Left colon (tissue), 2 donors: ENCODE data around the gene ATP8A2. TPM values are rescaled to one million over a fixed set of nuclear protein-coding genes. Genes with fewer than 3 reads are reported as not detected.

ENCODE experiments used
- ATAC-seq: fragments of 200-7000 bp; cut with Tn5 transposase; one replicate; pipeline ENCODE4 v1.9.1; 2020; ENCODE audit warnings: mild to moderate bottlenecking, moderate library complexity
- DNase-seq, 2 donors: peaks; one replicate each; pipeline ENCODE4 v3.0.0-alpha.2; 2020
- intact Hi-C, 2 donors: fragments of 100-400 bp; cut with DNase I in 1 of 2; cut with micrococcal nuclease in 1 of 2; formaldehyde crosslinking; loops; one replicate each; pipeline versions ENCODE4 v1.11.2 to v1.14.0; 2022; cut with DNase I, micrococcal nuclease
- total RNA-seq, 2 donors: library from RNA; stranded (reverse); fragmentation: NEBNext Ultra II Directional; extraction: Animal tissue kit (Norgen Biotek cat#: 25700); gene quantifications; one replicate each; pipeline ENCODE4 v1.2.1, GENCODE V29; 2021
- donor health status: DM: no; HTN: no; CAD: no.
- donor health status: DM: yes; HTN: yes; CAD: no.

Gene ATP8A2
- total RNA-seq, 2 donors from 2014 or later: 0.42 to 0.49 TPM

DNA sequence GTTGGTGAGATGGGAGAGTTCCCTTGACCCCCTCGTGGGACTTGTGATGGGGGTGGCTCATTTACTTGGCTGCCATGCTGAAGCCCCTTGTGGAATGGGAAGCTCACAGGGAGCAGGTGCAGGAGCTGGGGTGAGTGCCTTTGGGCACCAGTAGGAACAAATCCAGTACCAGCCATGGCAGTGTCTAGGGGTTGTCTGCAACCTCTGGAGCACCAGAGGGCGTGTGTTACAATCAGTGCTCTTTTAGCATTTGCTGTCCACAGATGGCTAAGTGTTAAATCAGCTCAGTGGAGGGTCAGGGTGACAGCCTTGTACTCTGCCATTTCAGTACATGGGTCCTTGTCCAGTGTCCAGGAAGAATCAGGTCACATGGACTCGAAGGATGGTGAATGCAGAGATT is 75.6 kb downstream of the ATP8A2 start:
- intact Hi-C loops: no loop called here
- ATAC-seq (no peak), DNase-seq (no peak)

DNA sequence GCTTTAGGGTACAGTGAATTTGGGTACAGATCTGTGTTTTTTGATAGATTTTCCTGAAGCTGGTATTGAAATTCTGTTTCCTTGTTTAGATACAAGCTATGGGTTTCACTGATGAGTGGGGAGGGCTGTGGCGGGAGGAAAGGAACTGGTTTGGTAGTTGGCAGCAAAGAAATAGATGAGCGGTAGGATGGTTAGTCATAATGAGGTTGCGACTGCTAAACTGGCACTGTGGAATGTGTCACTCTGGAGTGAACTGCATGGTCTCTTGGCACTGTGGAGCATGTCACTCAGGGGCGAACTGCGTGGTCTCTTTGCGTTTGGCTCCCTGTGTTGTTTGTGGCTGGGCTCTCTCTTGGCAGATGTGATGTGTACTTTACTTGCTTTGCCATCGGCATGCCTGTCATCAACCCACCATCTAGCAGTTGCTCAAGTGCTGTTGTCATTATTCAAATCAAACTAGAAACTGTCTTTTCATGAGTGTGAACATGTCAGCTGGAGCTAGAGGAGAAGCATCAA is 82.1 kb downstream of the ATP8A2 start:
- ATAC-seq (no peak), DNase-seq (no peak)
- intact Hi-C loops: no loop called here

DNA sequence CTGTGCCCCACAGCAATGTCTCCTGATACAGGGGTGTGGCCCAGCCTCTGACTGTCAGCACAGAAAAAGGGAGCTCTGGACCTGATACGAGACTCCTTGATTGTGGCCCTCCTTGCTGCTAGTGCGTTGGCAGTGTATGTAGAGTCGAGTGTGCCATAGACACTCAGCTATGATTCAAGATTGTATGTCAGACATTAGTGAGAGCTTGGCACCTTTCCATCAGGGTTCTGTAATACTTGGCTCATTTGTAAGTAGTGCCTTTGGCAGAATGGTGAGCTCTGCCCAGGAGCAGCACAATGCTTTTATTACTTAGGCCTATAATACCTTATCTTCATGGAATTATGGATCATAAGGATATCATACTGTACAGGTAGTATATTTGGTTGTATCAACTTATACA is 83.4 kb downstream of the ATP8A2 start:
- DNase-seq: no peak
- intact Hi-C loops: no loop called here
- ATAC-seq: no peak

DNA sequence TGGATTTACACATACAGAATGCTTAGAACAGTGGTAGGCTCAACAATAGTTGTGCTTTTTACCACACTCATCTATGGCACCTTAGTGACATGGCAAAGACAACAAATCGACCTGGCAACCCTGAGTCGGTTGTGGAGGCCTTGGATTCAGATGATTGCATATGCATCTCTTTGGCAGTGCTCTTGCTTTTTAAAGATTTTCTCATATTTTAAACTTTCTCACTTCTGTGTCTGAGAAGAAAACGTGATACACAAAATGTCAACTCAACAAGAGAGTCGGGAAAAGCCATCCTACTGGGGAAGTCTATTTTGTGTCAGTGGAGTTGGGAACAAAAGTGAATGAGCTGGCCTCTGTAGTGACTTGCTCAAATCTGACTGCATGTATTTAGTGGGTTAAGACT is 85.8 kb downstream of the ATP8A2 start:
- ATAC-seq: no peak

DNA sequence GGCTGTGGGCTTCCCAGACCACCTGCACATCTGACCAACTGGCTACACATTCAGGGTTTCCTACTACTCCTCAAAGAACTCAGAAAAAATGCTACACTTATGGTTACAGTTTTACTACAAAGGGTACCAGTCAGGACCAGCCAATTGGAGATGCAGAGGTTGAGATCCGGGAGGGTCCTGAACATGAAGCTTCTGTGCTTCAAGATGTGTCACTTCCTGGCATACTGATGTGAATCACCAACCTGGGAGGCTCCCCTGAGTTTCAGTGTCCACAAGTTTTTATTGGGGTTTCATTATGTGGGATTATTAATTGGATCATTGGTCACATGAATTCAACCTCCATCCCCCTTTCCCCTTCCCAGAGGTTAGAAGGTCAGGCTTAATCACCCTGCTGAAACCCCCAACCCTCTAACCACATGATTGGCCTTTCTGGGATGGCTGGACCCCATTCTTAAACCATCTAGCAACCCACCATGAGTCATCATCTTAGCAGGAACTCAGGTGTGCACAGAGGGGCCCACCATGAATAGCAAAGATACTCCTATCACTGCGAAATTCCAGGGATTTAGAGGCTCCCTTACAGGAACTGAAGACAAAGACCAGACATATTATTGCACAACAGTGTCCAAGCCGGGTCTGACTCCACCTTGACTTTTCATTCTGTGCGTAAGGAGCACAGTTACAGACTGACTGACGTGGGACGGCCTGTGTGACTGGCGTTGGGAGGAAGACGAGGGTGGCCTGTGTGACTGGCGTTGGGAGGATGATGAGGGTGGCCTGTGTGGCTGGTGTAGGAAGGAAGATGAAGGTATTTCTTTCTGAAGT is 90.7 kb downstream of the ATP8A2 start:
- no peak for DNase-seq
- ATAC-seq: no peak
- intact Hi-C loops: no loop called here

More for the DNA sequence above, 85.8 kb downstream of the ATP8A2 start:
- intact Hi-C loops: no loop called here
- DNase-seq: no peak

DNA sequence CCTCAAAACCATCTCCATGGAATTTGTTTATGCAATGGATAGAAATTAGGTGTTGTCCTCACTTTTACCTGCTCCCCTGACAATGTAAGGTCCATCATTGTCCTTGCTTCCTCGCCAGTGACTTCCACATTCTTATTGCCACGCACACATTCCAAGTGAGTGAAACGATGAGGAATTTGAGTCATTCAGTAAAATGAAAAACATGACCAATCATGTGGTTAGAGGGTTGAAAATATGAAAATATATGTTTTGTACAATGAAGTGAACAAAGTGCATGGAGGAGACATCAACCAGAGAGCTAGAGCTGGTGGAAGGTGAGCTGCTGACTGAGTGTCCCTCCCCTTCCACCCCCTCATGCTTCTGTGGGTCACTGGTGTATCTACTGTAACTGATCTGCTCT is 91.7 kb downstream of the ATP8A2 start:
- intact Hi-C loops: no loop called here
- ATAC-seq: no peak
- no peak for DNase-seq

DNA sequence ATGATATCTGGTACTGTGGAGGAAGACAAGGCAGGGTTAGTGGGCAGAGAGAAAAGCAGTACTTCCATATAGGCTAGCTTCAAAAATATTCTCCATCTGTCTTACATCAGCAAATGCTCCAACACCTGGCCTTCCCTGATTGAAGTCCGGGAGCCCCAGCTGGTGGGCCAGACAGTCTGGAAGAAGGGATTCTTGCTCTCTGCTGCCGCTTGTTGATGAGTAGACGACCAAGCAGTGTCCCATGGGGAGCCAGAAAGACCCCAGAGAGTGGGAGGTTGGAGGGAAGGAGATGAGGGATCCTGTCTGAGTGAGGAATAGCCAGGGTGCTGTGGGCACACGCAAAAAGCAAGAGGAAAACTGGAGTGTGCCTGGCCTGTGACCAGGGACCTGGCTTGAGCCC is 95.1 kb downstream of the ATP8A2 start:
- ATAC-seq: no peak
- intact Hi-C loops: no loop called here
- DNase-seq: no peak

DNA sequence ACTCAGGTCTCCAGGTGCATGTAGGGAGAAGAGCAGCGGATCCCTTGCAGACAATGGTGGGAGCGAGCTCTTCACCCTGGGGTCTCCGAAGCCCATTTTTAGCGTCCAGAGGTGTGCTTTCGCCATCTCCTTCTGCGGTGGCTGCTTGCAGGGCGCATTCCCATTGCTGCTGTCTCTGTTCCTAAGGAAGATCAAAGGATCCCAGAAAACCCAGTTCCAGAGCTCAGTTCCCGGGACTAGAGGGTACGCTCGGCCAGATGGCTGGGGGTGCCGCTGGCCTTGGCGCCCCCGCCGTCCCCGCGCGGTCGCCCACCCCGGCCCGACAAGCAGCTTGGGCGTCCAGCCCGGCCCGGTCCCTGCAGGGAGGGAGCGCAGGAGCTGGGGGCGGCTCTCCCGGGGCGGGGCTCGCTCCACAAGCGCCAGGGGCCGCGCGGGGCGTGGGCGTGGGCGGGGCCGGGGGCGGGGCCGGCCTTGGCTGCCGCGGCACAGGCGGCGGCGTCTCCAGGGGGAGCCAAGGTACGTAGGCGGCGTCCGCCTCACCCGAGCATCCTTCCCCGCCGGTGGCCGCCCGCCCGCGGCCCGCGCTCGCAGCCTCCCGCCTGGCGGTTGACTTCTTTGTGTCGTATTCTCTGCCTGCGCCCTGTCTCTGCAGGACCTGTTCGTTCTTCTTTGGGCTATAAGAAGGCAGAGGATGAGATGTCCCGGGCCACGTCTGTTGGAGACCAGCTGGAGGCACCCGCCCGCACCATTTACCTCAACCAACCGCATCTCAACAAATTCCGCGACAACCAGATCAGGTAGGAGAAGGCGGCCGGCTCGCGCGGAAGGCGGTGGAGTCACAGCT is 96.8 kb downstream of the ATP8A2 start:
- intact Hi-C loops: no loop called here
- DNase-seq: peak in 1 of 2 donors; percentile 4
- ATAC-seq: no peak

DNA sequence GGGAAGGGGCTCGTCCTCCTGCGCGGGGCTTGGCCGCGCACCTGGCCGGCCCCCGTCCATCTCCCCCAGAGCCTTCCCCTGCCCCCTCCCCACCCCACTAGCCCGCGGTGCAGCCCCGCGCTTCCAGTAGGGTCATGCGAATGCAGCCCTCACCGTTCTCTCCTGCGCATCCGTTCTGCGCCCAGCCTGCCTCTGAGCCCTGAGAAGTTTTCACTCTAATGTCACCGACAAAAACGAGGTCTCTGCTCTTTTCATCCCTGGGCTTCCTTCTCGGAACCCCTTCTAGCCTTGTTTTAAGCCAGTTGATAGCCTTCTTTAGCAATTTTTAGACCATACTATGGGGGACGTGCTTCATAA is 97.4 kb downstream of the ATP8A2 start:
- ATAC-seq (no peak), DNase-seq (no peak)
- intact Hi-C loops: no loop called here

DNA sequence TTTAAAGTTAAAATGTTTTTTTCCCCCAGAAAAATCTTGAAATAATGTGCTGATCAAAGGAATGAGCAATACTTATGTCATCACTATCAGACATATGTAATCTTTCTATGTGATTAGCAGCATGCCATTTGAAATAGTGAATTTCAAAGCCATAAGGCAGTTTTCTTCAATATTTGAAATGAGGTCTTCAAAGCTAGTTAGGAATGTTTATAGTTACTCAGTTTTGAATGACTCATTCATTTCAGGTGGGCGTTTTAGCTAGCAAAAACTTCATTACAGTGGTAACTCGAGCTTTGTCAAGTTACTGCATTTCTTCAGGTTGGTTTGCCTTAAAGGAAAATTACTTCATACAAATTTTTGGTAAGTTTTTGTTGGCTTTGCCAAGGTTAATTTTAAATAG is 102.1 kb downstream of the ATP8A2 start:
- ATAC-seq: no peak
- intact Hi-C loops: no loop called here
- DNase-seq: no peak

DNA sequence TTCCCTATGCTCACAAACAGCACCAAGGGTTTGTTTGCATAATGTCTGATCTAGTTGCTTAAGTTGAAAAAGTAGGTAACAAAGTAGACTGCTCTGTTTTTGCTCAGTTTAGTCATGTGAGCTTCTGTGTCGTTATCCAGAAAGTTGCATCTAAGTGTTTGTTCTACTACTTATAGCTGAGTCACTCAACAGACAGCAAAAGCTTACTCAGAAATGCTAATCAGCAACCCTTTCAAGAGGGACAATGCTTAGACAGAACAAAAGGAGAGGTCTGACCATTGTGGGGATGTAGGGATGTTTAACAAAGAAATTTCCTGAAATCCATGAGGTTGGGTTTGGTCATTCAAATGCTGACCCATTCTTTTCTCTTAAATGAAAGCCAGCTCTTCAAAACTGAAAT is 106.4 kb downstream of the ATP8A2 start:
- DNase-seq (no peak), ATAC-seq (no peak)
- intact Hi-C loops: no loop called here

DNA sequence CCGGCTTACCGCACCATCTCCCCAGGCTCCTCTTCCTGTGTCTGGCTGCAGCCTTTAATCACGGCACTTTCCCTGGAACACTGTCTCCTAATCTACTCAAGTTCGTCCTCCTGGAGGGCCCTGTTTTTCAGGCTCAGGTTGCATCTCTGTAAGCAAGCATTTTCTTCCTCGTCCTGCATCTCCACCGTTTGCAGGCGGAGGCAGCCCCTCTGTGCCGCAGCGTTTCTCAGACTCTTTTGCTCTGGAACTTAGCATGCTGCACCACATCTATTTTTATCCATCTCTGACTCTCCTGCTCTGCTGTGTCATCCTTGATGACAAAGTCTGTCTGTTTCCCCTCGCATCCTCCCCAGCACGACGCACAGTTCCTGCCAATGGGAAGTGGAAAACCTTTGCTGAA is 117.5 kb downstream of the ATP8A2 start:
- DNase-seq (no peak), ATAC-seq (no peak)
- intact Hi-C loops: no loop called here

DNA sequence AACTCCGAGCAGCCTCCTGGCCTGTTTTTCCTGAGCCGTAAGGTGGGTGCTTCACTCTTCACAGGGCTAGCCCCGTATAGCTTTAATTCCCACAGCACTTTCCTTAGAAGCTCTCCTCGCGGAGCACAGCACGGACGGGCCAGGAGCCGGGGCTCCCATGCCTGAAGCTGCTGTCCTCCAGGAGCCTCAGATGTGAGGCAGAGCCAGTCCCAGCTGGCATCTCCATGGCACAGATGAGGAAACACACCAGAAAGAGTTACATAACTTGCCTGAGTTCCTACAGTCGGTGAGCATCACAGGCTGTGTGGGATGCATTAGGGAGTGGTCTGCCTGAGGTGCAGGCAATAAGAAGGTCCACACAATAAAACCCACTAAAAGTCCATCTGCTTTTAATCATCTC is 118.5 kb downstream of the ATP8A2 start:
- intact Hi-C loops: no loop called here

DNA sequence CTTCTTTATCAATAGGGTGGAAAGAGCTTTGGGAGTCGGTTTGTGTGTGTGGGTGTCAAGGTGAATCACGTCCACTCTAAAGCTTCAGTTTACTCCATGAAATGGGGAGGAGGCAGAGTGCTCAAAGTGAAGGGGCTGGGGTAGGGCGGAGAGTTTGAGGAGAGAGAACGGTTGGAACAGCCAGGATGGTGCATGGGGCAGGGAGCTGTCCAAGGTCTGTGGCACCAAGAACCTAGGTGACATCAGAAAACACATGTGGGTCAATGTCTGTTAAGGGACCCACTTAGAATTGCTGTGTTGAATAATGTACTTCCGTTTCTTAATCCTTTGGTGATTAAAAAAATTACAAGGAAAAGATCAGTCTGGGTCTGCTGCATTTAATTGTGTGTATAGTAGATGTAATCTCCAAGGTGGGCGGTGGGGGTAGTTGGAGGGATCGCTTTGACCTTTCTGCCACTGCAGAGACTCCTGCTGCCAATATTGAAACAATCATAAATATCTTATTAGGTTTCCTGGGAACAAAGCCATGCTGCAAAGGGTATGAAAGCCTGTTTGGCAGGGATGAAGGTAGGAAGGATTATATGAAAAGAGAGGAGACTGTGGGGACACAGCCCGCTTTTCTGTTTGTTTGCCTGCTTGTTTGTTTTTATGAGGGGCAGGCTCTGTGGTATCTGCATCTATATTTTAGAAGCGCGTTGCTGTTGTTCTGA is 122.3 kb downstream of the ATP8A2 start:
- ATAC-seq (no peak), DNase-seq (no peak)
- intact Hi-C loops: no loop called here

More for the DNA sequence above, 118.5 kb downstream of the ATP8A2 start:
- no peak for ATAC-seq
- no peak for DNase-seq

DNA sequence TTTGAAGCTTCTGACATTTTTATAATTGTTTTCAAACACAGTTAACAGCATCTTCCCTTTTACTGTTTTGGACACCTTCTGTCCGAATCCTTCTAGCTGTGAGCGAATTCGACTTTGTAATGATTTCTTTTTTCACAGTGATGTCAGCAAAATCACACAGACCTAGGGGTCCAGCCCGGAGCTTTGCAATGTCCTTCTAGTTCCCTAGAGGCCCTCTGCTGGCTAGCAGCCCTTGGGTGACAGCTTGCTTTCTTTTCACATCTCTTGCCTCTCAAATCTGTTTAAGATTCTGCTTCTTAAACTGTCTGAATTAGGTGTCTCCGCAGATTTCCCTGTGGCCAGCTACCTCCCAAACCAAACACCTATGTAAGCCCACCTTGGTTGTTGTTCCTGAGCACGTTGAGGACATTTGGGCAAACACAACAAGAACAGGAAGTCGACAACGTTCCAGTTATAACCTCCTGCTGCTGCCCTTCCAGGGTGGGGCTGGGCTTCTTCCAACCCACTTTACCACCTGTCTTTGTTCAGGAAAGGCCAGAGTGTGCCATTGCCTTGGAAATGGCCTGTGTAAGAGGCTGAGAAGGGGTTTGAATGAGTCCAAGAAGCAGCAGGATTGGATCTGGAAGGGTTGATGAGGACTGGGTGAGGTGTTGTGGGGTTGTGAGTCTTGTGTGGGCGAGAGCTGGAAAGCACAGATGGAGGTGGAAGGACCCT is 123.1 kb downstream of the ATP8A2 start:
- intact Hi-C loops: no loop called here
- no peak for DNase-seq
- ATAC-seq: no peak

DNA sequence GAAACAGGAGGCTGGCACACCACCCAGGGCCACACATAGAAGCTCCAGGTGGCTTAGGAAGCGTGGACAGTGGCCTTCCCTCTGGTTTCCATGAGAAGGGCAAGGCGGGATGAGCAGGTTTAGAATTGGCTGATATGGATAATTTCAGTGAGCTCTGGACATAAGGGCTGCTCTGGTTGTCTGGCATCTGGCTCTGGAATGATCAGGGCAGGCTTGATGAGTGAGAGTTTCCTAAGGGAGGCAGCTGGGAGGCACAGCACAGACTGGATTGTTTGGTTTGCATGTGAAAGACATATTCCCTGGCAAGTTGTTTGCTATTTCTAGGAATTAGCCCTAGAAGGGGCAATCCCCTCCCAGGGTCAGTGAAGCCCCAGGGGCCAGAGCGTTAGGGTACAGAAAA is 129.5 kb downstream of the ATP8A2 start:
- intact Hi-C loops: no loop called here
- DNase-seq (no peak), ATAC-seq (no peak)

DNA sequence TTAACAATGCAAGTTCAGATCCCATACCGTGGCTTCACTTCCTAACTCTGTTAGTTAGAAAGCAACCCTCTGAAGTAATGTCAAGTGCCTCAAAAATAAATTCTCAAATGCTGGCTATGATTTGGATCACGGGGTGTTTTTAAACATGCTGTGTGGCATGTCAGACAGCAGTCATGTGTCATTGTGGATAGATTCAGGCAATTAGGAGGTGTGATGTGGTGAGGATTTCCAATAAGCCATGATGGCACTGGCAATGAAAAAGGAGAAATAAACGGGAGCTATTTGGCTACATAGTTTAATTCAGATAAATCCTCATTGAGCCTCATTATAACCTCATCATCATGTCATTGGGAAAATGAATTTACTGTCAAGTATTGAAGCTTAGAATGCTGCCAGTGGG is 130.3 kb downstream of the ATP8A2 start:
- intact Hi-C loops: no loop called here
- DNase-seq: no peak
- ATAC-seq: no peak

DNA sequence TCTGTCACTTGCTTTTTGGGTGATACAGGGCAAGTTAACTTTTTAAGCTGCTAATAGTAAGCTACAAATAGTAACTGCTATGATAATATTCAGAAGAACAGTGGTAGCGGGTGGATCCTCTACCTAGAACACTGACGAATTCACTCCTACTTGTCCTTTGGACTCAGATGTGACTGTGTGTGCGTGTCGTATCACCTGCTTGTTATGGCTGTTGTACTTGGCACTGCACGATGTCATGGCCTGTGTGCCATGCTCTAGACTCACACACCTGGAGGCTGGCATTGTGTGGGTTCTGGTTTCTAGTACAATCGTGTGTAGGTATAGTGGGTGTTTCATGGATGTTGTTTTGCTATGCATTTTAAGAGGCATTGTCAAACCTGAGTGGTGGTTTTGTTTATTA is 130.8 kb downstream of the ATP8A2 start:
- ATAC-seq: no peak
- intact Hi-C loops: no loop called here
- no peak for DNase-seq

DNA sequence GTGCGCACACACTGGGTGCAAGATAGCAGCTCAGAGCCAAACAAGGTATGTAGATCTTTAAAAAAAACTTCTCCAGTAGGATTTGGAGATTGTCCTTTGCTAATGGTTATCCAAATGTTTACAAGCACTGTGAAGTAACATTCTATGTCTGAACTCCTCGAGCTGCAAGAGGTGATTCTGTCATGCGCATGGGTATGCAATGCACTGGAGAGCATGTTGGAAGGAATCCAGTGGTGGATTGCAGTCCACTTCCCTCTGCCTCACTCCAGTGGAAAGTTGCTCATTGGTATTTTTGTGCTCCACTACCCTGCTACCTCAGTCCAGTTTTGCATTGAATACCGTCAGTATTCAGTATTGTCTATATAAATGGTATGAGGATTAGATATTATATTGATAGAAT is 132.1 kb downstream of the ATP8A2 start:
- intact Hi-C loops: no loop called here
- DNase-seq (no peak), ATAC-seq (no peak)
